GM18858 (cell line): ENCODE results near the gene MGST2.
"Not testable (repeated sequence)": the region's sequence is repeated elsewhere in the genome, so short reads cannot be mapped to it uniquely, and the experiment has no call there.

Experiments used
- ATAC-seq: cut with Tn5 transposase; IDR thresholded peaks from one replicate; pipeline ENCODE4 v1.9.1; 2021; ENCODE audit not compliant: unreplicated experiment

The MGST2 gene

DNA sequence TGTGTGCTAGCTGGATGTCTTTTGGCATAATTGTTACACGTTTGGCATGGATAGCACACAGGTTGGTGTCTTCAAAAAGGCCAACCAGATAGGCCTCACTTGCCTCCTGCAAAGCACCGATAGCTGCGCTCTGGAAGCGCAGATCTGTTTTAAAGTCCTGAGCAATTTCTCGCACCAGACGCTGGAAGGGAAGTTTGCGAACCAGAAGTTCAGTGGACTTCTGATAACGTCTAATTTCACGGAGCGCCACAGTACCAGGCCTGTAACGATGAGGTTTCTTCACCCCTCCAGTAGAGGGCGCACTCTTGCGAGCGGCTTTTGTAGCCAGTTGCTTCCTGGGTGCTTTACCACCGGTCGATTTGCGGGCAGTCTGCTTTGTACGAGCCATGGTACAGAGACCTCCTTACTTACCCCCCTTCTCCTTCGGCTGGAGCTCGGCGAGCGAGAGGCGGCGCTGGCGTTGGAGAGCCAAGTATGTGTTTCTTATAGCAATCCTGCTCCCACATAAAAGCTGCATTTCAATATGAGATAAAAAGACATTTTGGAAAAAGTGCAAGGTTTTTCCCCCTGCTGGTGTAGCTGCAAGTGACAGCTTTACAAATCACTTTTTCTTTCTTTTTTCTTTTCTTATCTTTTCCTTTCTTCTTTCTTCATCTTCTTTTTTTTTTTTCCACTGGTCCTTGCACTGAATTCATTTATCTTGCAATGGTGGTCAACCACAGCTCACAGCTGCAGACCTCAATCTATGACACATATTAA, 32.7 kb downstream of the MGST2 start:
- ATAC-seq = not testable (repeated sequence)

DNA sequence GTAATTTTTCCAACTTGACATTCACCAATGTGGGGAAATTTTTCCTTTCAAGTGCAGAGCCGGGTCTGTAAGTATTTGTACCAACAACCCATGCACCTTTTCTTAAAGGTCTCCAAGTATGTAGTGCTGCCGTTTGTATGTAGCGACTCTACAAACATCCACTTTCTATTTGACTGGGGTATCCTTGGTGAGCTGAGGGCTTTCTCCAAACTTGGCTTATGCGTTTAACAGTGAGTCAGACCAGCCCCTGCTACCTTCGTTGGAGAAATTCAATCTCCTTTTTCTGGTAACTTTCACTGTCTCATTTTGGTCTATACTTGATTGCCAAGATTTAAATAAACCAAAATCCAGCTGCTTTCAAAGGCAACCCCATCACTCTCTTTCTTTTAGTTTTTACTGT, 34.9 kb downstream of the MGST2 start:
- ATAC-seq = no peak

DNA sequence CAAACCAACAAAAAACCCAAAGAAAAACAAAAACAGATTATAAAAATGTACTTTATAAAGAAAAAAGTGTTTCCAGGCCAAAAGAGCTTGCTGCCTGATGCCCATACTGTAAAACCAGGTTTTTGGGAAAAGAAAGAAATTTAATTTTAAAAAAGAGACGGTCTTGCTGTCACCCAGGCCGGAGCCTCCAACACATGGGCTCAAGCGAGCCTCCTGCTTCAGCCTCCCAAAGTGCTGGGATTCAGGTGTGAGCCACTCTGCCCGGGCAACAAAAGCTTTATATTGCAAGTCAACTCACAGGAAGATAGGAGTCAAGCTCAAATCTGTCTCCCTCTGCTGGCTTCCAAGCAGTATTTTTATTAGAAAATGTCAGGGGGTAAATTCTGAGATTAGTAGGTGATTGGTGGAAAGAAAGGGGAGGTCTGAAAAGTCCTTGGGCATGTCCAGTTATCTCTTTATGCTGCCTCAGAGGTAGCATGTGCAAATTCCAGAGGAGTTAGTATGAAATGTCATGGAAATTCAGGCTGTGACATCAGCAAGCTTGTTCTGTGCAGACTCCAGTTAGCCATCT, 39.4 kb downstream of the MGST2 start:
- ATAC-seq = no peak

DNA sequence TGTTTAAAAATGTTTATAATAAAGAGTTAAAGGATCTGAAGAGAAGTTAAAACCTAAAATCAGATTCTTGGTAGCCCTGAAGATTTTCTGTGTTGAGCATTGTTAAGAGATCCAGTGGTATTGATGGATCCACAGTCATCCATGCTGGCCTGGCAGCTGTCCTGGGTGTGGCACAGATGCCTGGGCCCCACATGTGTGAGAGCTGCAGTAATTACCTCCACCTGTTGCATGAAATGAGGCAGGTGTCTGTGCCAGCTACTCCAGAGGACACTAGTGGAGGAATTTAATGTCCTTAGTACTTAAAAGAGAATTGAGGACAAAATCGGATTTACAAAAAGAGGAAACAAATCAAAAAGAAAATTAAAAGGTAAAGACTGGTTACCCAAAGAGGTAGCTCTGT, 44.0 kb downstream of the MGST2 start:
- ATAC-seq = no peak

DNA sequence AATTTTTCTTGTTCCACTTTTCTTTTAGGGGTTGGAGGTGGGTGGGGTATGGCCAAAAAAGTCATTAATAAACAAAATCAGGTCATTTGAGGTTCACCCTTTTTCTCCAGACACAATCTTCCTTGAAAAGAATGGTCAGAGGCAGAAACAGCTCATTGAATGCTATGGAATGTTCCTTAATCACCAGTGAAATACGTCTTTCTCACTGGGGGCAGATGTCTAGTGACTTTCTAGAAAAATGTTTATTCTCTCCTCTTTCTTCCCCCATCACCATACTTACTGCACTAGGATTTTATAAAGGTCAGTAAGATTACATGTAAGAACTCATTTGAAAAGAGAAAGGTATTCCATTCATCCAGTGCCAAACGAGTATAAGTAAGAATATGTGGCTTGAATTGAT, 44.5 kb downstream of the MGST2 start:
- no peak for ATAC-seq

DNA sequence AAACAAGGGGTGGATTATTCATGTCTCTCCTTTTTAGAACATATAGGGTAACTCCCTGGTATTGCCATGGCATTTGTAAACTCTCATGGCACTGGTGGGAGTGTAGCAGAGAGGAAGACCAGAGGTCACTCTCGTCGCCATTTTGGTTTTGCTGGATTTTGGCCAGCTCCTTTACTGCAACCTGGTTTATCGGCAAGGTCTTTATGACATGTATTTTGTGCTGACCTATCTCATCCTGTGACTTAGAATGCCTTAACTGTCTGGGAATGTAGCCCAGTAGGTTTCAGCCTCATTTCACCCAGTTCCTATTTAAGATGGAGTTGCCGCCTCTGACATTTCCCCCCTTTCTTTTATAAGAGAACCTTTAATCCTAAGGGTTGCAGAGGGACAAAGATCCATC, 45.8 kb downstream of the MGST2 start:
- no peak for ATAC-seq

DNA sequence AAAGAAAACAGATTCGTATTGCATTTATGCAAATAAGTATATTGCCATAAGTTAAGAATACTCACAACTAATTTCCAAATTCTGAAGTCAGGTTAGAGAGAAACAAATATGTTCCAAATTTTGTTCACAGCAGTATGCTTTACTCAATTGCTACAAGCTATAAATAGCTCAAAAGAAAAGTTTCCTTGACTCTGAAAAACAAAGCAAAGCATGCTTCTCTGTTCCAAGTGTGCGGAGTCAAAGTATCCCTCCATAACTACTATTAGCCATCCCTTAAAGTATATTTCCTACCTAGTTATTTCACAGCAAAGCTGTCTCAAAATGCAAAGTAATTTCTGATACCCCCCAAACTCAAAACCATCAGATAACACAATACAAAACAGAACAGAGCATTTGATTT, 47.3 kb downstream of the MGST2 start:
- no peak for ATAC-seq

DNA sequence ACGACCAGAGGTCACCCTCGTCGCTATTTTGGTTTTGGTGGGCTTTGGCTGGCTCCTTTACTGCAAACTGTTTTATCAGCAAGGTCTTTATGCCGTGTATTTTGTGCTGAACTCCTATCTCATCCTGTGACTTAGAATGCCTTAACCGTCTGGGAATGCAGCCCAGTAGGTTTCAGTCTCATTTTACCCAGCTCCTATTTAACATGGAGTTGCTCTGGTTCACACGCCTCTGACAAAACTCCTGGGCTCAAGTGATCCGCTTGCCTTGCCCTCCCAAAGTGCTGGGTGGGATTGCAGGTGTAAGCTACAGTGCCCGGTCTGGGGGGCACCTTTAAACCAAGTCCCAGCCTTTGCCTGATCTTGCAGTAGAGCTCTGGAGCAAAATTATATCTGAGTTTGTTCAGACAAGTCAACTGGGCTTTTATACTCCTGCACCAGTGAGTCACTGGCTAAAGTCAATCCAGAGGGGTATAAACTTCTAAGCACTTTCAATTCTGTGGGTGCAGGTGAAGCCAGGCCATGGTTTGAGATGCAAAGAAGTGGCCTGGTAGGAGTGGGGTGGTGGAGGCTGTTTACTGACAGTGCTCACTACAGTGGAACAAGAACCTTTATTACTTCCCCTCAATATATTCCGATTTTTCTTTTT, 50.2 kb downstream of the MGST2 start:
- no peak for ATAC-seq

DNA sequence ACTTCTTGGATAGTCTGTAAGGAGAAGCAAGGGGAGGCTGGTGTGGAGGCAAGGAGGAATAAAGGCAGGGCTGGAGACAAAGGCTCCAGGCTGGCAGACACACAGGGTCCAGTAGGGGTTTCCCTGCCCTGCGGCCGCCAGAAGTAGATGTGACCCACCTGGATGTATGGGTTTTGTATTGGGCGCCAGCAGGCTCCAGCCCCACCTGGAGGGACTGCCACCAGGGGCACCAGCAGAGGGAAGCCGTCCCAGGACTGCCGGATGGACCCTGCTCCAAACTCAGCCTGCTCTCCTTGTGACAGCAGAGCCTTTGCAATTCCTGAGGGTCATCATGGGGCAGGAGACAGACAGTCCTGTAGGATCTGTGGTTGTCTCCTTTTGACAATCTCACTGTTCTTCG, 52.7 kb downstream of the MGST2 start:
- no peak for ATAC-seq

DNA sequence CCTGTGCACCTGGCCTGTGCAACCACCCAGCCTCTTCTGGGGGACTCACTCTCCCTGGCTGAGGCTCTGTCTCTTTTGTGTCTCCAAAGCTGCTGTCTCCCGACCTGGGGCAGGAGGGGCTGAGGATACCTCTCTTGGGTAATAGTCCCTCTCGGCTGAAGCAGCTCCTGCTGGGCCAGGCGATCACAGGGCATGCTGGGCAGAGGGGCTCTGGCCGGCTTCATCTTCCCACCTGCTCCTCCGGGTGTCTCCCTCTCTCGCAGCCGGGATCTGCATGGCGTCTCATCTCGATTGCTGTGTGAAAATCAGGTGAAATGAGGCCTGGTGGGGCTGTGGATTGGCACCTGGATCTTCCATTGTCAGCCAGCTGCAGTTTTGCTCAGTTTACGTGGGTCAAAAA, 53.2 kb downstream of the MGST2 start:
- ATAC-seq = no peak

DNA sequence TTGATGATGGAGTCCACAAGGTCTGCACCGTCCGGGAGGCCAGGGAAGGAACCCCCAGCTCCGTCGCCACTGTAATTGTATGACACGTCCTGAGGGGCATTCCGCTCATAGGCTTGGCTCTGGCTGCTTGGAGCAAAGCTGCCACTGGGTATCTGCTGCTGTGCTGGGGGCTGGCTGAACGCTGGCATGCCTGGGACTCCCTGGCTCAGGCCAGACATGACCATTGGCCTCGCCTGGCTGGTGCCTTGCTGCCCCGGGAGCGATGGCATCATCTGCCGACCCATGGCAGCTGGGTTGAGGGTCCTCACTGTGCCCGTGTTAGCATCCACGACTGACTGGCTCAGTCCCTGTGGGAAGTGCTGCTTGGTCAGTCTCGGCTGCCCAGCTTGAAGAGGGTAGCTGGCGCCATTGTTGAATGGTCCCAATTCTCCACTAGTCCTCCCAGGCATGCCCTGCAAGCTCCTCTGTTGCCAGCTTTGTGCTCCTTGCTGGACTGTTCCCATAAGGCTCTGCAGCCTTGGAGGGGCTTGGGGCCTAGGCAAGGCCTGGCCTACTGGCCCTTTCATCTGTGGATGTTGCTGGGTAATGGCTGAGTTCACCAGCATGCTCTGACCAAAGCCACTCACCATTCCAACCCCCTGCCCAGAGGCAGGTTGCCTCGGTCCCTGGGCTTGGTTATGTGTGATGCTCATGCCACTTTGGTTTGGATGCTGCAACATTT, 53.9 kb downstream of the MGST2 start:
- no peak for ATAC-seq

DNA sequence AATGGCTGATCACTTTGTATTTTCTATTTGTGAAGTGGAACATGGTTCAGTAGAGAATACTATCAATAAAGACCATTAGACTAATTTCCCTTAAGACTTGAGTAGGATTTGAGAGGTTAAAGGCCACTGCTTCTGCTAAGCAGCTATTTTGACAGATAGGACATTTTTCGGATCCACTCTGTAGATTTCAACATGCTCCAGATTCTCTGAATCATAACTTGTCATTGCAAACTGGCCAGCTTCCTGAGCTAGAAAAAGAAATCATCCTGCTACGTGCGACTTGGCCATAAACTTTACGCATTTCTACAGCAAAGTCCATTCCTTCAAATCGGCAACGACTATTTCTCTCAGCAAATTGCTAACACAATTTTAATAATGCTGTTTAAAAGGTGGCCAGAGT, 55.2 kb downstream of the MGST2 start:
- ATAC-seq = no peak

DNA sequence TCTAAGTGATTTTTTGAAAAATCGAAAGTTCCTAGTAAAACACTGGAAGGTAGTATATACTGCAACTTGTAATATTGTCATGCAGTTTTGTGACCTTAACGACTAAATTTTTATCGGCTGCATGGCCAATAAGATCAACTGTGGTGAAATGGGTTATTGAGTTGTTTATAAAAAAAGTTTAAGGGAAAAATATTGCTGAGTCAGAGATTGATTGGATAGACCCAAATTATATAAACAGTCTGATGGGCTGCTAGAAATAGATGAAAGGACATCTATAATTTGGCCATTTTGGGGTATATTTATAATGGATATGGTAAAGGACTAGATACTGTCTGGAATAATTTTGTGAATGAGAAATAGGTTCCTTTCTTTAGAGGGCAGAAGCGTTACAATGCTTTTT, 56.2 kb downstream of the MGST2 start:
- no peak for ATAC-seq

DNA sequence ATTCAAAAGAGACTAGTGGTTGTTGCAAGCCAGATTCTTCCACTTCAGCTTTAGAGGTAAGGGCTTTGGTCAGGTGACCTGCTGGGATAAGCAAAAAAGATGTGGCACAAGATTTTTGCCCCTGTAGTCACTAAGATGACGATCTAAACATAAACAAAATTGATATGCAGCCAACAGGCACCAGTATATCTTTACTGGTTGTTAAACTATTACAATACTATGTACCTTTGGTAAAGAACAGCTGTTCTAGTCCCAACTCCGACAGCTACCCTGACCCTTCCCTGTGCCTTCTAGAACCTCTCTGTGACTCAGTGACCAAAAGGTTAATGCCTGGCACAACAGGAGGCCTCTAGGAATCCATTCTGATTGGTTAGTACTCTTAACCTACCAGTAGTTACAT, 59.6 kb downstream of the MGST2 start:
- ATAC-seq = no peak

DNA sequence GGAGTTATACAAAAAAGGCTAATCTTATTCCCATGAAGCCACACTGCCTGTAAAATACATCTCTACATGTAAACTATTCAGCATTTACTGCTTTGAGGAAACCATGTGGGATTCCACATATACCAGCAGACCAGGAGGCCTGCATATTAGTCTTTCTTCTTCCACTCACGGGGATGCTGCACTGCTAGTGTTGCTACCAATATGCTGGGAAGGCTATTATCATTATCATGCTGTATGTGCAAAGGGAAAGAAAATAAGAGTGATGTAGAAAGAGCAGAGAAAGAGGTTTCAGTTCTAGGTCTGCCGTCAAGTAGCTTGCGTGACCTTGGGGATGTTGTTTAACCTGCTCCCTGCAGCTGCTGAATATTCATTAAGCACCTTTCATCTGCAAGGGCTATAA, 61.0 kb downstream of the MGST2 start:
- no peak for ATAC-seq

DNA sequence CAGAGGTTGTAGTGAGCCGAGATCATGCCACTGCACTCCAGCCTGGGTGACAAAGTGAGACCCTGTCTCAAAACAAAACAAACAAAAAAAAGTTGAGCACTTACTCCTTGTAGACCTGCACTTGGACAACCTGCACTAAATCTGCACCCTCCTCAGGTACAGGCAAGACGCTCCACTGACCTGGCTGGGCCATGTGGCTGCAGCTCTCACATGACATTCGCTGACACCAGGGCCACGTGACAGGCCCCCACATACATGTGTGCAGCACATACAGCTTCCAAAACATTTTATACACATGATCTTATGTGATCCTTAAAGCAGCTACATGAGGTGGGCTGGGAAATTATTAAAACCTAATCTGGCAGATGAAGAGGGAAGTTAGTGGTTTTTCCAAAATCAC, 62.5 kb downstream of the MGST2 start:
- no peak for ATAC-seq

DNA sequence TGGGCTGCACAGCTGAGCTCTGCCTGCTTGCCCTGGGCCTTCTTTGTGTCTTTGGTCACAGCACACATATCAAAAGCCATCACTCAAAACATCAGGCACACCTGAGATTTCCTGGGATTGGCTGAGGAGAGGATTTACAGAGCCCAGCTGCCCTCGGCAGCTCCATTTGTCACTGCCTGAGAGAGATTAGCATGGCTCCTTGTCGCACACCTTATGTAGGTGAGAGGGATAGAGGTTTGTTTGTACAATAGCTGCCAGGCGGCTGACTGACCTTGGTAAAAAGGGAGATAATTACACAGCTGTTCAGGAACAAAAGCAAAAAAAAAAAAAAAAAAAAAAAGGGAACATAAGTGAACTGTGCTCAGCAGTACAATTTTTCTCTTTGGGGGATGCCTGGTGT, 63.2 kb downstream of the MGST2 start:
- ATAC-seq = no peak

DNA sequence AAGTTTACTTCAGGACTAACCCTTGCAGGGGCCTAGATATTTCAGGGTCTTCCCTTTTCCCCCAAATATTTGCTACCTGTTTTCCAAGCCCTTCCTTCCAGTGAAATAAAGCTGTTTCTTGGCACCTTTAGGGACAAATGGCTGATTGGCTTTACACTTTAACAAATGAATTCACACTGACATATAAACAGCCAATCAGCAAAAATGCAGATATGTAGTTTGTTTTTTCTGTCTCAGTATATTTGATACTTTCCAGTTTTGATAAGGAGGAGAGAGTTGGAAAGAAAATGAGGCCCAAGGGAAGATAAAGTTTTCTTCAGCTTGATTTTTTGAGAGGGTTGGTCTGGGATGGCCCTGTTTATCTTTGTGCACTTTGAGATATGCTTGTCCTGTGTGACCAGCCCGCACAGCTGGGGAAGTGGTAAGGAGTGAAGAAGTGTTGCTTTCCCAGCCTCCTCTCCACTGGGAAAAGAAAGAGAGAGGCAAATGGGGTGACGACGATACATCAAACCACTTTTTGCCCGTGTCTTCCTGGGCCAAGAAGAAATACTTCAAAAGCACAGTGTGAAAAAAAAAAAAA, 67.5 kb downstream of the MGST2 start:
- no peak for ATAC-seq

DNA sequence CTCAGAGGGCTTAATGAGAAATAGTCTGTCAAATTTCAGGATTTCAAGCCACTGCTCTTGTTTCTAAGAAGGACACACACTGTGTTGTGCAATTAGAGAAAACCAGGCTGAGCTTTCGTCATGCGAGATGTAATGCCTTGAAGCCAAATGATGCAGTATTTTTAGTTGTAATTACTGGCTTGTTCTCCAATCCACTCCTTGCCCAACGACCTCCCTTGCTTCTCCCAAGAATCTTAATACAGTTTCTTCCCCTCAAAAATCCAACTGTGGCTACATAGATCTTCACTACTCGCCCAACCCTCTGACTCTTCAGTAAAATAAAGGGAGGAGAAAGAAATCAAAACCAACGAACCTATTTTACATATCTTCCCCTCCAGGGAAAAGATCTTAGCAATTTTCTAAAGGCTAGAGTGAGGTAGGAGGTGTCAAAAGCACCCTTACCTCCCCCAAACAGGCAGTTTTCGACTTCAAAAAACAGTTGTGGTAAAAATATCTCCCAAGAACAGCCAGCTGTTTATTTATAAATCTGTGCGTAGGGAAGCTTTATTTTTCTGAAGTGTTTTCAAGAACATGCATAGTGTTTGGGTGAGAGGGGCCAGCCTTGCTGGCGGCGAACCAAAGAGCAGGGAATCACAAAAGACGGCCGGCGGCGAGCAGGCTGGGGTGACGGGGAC, 68.7 kb downstream of the MGST2 start:
- ATAC-seq = no peak

DNA sequence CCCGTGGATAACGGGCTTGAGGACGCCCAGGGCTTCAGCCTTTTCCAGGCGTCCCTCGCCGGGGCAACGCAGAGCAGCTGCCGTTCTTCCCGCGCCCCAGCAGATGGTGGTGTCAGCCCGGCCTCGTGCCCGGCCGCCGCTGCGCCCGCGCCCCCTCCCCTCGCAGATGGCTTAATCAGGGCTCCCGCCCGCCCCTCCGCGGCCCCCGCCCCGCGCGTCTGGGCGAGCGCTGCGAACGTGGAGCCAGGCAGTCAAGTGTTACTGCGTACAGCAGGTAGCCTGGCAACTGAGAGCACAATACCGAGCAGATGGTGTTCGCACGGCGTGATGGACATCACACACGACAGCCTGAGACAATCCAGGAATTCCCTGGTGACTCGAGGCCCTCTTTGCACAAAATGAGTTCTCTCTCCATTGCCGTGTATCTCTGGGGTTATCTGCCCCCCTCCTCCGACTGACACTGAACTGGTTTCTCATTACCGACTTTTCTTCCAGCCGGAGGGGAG, 69.3 kb downstream of the MGST2 start:
- ATAC-seq = no peak
